Neuron (in vitro differentiated cells): Measurements from ENCODE around the gene ISG20L2.
A peak's percentile ranks its signal among the peaks of the same experiment; 100 is the strongest.

Experiments
- H2AFZ ChIP-seq: one replicate; pipeline ENCODE4 v1.6.1; 2013; ENCODE audit warnings: low read depth, mild to moderate bottlenecking, inconsistent platforms, low read length, moderate library complexity
- H3K27me3 ChIP-seq: one replicate; pipeline ENCODE4 v1.6.1; 2013; ENCODE audit warnings: low read length; ENCODE audit not compliant: insufficient read depth
- H3K36me3 ChIP-seq: one replicate; pipeline ENCODE4 v1.6.1; 2013; ENCODE audit warnings: low read length; ENCODE audit not compliant: insufficient read depth
- H3K4me1 ChIP-seq: one replicate; pipeline ENCODE4 v1.6.1; 2013; ENCODE audit warnings: low read length; ENCODE audit not compliant: insufficient read depth
- H3K4me3 ChIP-seq: 2 replicates; pipeline ENCODE4 v1.5.1; 2013; ENCODE audit warnings: mild to moderate bottlenecking, low read length, moderate library complexity
- H3K9me3 ChIP-seq: one replicate; pipeline ENCODE4 v1.6.1; 2013; ENCODE audit warnings: low read length

The ISG20L2 gene

DNA sequence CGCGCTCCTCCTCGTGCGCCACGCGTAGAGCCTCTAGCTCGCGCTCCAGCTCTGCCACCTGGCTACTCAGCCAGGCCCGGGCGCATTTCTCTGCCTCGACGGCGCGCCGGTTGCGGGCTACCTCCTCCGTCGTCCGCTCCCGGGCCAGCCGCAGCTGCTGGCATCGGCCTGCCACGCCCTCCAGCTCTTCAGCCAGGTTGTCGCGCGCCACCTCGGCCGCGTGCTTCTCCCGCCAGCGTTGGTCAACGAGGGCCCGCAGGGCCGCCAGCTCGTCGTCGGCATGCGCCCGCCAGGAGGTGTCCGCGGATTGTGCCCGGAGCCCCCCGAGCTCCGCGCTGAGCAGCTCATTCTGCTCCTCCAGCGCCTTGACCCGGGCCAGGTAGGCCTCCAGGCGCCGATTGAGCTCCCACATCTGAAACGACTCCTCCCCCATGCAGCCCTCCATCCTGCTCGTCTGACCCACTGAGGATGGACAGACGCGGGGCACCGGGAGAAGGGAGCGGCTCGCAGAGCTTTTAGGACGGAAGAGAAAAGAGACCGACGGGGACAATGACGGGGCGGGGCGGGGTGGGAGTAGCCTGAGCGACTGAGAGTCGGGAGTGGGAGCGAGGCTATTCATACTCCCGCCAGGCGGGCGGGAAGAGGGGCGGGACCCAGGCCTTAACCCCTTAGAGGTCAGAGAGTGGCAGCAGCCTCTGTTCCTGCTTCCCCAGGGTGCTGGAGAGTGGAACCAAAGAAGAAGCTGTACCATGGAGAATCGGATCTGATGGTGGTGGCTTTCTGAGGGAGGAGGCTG, 51.5 kb downstream of the ISG20L2 start, which contains the start of gene NES:
NES (minus strand) TSS at position 588 of the 796 bp plus-strand sequence; CDS start at position 445, 143 bp downstream.
- Histone ChIP-seq H3K9me3 (no peaks in the 10 kb centered on the region), H3K4me3 (peak within 1 kb of the TSS; percentile 70), H2AFZ (peak within 1 kb of the TSS; percentile 16), H3K36me3 (peaks cover 21% of the 10 kb centered on the region), H3K4me1 (peaks cover 39% of the 10 kb centered on the region), H3K27me3 (peaks cover 30% of the 10 kb centered on the region)

DNA sequence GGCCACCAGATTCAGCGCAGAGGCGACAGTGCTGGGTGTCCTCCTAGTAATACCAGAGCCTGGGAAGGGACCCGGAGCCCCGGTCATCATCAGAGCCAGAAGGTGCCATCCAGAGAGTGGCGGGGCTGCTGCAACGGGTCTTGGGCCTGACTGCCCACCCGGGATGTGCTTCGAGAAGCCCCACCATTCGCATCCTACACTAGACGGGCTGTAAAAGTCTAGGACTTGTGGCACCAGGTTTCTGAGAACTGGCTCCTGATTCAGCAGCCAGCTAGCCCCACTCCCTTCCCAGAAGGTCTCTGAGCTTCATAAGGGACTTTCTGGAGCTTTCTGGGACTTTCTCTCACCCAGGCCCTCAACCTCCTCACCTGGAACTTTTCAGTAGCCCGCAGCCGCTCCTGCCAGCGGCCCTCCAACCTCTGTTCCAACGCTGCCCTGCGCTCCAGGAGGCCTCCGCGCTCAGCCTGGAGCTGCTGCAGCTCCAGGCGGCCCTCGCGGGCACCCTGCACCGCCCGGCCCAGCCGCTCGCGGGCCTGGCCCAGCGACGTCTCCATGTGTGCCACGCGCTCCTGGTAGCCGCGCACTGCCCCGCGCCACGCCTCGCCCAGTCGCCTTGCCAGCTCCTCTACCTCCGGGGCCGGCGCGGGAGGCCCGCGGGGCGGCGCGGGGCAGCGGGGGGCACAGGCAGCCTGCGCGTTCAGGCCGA, 52.3 kb downstream of the ISG20L2 start:
- no peaks in the 10 kb centered on the region for H3K9me3 ChIP-seq
- H3K27me3 ChIP-seq, result peaks cover 22% of the 10 kb centered on the region
- peak overlapping the region; percentile 70 for H3K4me3 ChIP-seq
- H2AFZ ChIP-seq, result no peak overlapping the region
- peaks cover 29% of the 10 kb centered on the region for H3K36me3 ChIP-seq
- H3K4me1 ChIP-seq, result peaks cover 47% of the 10 kb centered on the region

DNA sequence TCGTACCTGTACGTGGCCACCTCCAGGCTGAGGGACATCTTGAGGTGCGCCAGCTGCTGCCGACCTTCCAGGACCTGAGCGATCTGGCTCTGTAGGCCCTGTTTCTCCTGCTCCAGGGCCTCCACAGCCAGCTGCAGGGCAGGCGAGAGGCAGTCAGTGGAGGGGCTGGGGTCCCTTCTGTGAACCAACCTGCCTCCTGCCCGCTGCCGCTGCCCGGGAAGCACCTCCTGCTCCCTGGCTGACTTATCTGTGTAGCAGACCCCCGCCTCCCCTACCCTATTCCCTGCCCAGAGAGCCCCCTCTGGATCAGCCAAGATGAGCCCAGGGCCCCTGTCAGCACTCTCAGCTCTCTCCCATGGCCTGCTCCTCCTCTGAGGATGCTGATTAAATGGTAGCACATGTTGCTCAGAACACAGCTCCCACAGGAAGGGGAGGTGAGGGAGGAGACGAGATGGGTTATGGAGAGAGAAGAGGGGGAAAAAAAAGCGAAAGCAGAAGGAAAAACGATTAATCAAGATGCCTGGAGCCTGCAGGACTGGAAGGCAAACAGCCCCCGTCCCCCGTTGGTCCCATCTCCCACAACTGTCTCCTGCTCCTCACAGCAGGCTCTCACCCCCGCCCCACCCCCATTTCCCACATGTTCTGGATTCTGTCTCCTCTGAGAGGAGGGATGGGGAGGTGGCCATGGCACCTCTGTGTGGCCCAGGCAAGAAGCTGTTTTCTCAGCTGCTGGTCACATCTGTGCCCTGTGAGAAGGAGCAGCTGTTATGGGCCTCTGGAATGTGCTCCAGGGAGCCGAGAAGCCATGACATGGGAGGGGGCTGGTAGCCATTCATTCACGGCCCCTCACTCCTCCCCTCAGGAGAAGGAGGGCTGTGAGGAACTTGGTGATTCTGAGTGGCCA, 53.1 kb downstream of the ISG20L2 start:
- H3K27me3 ChIP-seq, result peaks cover 17% of the 10 kb centered on the region
- no peak overlapping the region for H2AFZ ChIP-seq
- H3K4me1 ChIP-seq, result peaks cover 53% of the 10 kb centered on the region
- H3K9me3 ChIP-seq, result no peaks in the 10 kb centered on the region
- peak overlapping the region; percentile 70 for H3K4me3 ChIP-seq
- H3K36me3 ChIP-seq, result peaks cover 34% of the 10 kb centered on the region

DNA sequence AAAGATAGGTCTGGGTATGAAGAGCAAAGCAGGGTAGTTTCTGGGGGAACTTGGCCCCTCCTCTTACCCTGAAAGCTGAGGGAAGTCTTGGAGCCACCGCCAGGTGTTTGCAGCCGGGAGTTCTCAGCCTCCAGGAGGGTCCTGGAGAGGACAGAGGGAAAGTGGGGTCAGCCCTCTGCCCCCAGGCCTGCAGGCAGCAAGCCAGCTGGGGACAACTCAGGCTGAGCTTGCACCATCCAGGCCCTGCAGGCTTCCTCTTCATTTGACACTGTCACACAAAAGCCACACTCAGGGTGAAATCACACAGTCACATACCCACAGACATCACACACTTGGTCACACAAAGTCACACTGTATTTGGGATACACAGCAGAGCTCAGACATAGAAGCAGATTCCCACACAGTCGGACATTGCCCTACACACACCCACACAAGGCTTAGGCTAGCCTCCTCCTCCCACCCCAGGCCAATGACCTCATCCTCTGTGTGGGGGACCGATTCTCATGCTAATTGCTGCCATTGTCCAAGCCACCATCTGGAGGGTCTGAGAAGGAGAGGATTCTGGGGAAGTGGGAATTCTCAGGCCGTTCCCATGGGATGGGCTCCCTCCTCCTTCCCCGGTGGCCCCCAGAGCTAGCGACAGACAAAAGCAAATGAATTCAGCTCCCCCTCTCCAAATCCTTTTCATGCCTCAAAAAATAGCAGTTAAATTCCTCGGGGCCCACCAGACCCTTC, 55.0 kb downstream of the ISG20L2 start:
- Histone ChIP-seq H3K36me3 (peaks cover 34% of the 10 kb centered on the region), H3K4me3 (peak overlapping the region; percentile 70), H3K4me1 (peaks cover 73% of the 10 kb centered on the region), H3K9me3 (no peaks in the 10 kb centered on the region), H2AFZ (no peak overlapping the region), H3K27me3 (peaks cover 3% of the 10 kb centered on the region)
